CD4-positive, alpha-beta T cell (primary cell): ENCODE data around the gene LSAMP. TPM values are rescaled to one million over a fixed set of nuclear protein-coding genes. Genes with fewer than 3 reads are reported as not detected.

ENCODE experiments used
- ATAC-seq: fragments of 200-7000 bp; cut with Tn5 transposase; one replicate; pipeline ENCODE4 v1.10.0; 2022; ENCODE audit warnings: mild to moderate bottlenecking; ENCODE audit not compliant: poor library complexity
- CTCF ChIA-PET: fragments of 350-600 bp; sonication (Branson Sonifier 250); formaldehyde crosslinking; loops from one replicate; lab custom pipeline; 2021; ENCODE audit warnings: antibody characterized with exemption, inconsistent platforms; lab: Charles Lee
- POLR2A ChIA-PET: fragments of 350-600 bp; sonication (Branson Sonifier 250); formaldehyde crosslinking; loops from one replicate; lab custom pipeline; 2021; ENCODE audit warnings: antibody characterized with exemption, inconsistent platforms; lab: Charles Lee
- DNase-seq, 14 experiments: peaks; one replicate each; pipeline ENCODE4 v3.0.0-alpha.2; 2013 to 2020; ENCODE audit warnings: mixed read lengths in 2 of 14
- H3K27ac ChIP-seq, 2 donors: one replicate each; pipeline versions ENCODE4 v1.5.1 to v1.7.0; 2013; ENCODE audit warnings: low read length in 2 of 2, low read depth in 1 of 2, mild to moderate bottlenecking in 1 of 2
- H3K27me3 ChIP-seq, 2 experiments: 1 replicate in 1 of 2; 2 replicates in 1 of 2; pipeline versions ENCODE4 v1.6.1 to v1.7.0; 2013; ENCODE audit warnings: low read length in 2 of 2, control low read depth in 1 of 2, mild to moderate bottlenecking in 1 of 2, moderate library complexity in 1 of 2; ENCODE audit not compliant: insufficient read depth in 2 of 2, control insufficient read depth in 1 of 2
- H3K36me3 ChIP-seq: one replicate; pipeline ENCODE4 v1.6.1; 2013; ENCODE audit warnings: low read length, control low read depth; ENCODE audit not compliant: insufficient read depth
- H3K4me1 ChIP-seq: one replicate; pipeline ENCODE4 v1.6.1; 2013; ENCODE audit warnings: low read length, control low read depth; ENCODE audit not compliant: insufficient read depth
- H3K4me3 ChIP-seq: one replicate; pipeline ENCODE4 v1.5.1; 2013; ENCODE audit warnings: mild to moderate bottlenecking, low read length, moderate library complexity
- H3K9me3 ChIP-seq, 2 experiments: 1 replicate in 1 of 2; 2 replicates in 1 of 2; pipeline versions ENCODE4 v1.6.1 to v1.7.0; 2013; ENCODE audit warnings: low read length in 2 of 2, mild to moderate bottlenecking in 2 of 2, control low read depth in 1 of 2, moderate library complexity in 1 of 2; ENCODE audit not compliant: control insufficient read depth in 1 of 2, insufficient read depth in 1 of 2
- H3K27ac Mint-ChIP-seq: one replicate; pipeline ENCODE4 v1.8.0; 2020; ENCODE audit warnings: mixed read lengths
- H3K27me3 Mint-ChIP-seq: one replicate; pipeline ENCODE4 v1.8.0; 2021; ENCODE audit warnings: mixed read lengths
- H3K36me3 Mint-ChIP-seq: one replicate; pipeline ENCODE4 v1.8.0; 2021; ENCODE audit warnings: low read depth, mixed read lengths
- H3K4me1 Mint-ChIP-seq: one replicate; pipeline ENCODE4 v1.8.0; 2021; ENCODE audit warnings: low read depth, mixed read lengths
- H3K4me3 Mint-ChIP-seq: one replicate; pipeline ENCODE4 v1.8.0; 2020; ENCODE audit warnings: mild to moderate bottlenecking, mixed read lengths
- H3K9me3 Mint-ChIP-seq: one replicate; pipeline ENCODE4 v1.8.0; 2020; ENCODE audit warnings: mixed read lengths
- intact Hi-C, 2 experiments: fragments of 100-400 bp; cut with DNase I in 1 of 2; cut with micrococcal nuclease in 1 of 2; formaldehyde crosslinking; loops; one replicate each; pipeline versions ENCODE4 v1.15.1 to v1.9.0; 2023 to 2025; cut with DNase I, micrococcal nuclease
- polyA plus RNA-seq, 2 donors: library from polyadenylated mRNA; unstranded; fragments of 120-200 nt; gene quantifications; one replicate each; pipeline ENCODE4 v1.2.1, GENCODE V29; 2013
- total RNA-seq, 174 experiments: library from RNA in 2 of 174; stranded (reverse) in 2 of 174; gene quantifications; one replicate each; pipeline ENCODE4 v1.2.3 and lab custom pipeline; 2021 to 2026
- TF ChIP-seq, protein P1 (sequence below): fragments of 200-600 bp; IDR thresholded peaks from one replicate; pipeline ENCODE4 v1.8.0; 2022; ENCODE audit warnings: antibody characterized with exemption, mild to moderate bottlenecking

The LSAMP gene
- total RNA-seq = not detected
- not detected for polyA plus RNA-seq (2013, experiment 1 of 2)
- 0.22 TPM for polyA plus RNA-seq (2013, experiment 2 of 2)
- 0 to 0.32 (median 0) reads per million in 172 experiments for total RNA-seq (lab: John Stamatoyannopoulos, UW)

GRCh38 chr3:116445311-116445841 lies at the start of gene LSAMP:
Gene LSAMP, minus strand, starts transcription at chr3:116445487.
- H3K27ac Mint-ChIP-seq = no peak within 1 kb of the TSS
- Histone ChIP-seq H3K36me3 (no peaks in the 10 kb centered on the region), H3K27me3 (no peaks in the 10 kb centered on the region), H3K4me3 (no peak within 1 kb of the TSS), H3K27ac (no peak within 1 kb of the TSS), H3K9me3 (peaks cover 0 to 15% of the 10 kb centered on the region in 2 experiments), H3K4me1 (no peaks in the 10 kb centered on the region)
- no peak within 1 kb of the TSS for H3K4me3 Mint-ChIP-seq
- peaks cover 20% of the 10 kb centered on the region for H3K27me3 Mint-ChIP-seq
- no peak for DNase-seq
- H3K4me1 Mint-ChIP-seq = no peaks in the 10 kb centered on the region
- H3K36me3 Mint-ChIP-seq = no peaks in the 10 kb centered on the region
- H3K9me3 Mint-ChIP-seq = no peaks in the 10 kb centered on the region
- CTCF ChIA-PET = no interaction called here
- POLR2A ChIA-PET = no interaction called here
- no peak for ATAC-seq
- intact Hi-C loops = no loop called here
- TF ChIP-seq, protein P1, sequence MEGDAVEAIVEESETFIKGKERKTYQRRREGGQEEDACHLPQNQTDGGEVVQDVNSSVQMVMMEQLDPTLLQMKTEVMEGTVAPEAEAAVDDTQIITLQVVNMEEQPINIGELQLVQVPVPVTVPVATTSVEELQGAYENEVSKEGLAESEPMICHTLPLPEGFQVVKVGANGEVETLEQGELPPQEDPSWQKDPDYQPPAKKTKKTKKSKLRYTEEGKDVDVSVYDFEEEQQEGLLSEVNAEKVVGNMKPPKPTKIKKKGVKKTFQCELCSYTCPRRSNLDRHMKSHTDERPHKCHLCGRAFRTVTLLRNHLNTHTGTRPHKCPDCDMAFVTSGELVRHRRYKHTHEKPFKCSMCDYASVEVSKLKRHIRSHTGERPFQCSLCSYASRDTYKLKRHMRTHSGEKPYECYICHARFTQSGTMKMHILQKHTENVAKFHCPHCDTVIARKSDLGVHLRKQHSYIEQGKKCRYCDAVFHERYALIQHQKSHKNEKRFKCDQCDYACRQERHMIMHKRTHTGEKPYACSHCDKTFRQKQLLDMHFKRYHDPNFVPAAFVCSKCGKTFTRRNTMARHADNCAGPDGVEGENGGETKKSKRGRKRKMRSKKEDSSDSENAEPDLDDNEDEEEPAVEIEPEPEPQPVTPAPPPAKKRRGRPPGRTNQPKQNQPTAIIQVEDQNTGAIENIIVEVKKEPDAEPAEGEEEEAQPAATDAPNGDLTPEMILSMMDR = no peak

DNA sequence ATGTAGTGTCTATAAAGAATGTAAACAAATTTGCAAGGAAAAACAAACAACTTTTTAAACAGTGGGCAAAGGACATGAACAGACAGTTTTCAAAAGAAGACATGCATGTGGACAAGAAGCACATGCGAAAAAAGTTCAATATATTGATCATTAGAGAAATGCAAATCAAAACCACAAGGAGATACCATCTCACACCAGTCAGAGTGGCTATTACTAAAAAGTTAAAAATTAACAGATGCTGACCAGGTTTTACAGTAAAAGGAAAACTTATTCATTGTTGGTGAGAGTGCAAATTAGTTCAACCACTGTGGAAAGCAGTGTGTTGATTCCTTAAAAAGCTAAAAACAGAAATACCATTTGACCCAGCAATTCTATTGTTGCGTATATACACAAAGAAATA lies 47.1 kb upstream of the LSAMP start:
- H3K4me1 ChIP-seq = no peaks in the 10 kb centered on the region
- H3K27ac ChIP-seq = no peak overlapping the region
- H3K27me3 ChIP-seq = no peaks in the 10 kb centered on the region
- intact Hi-C loops = no loop called here
- H3K9me3 ChIP-seq = peaks cover 0 to 7% of the 10 kb centered on the region in 2 experiments
- Mint-ChIP-seq H3K4me3 (no peak overlapping the region), H3K36me3 (no peaks in the 10 kb centered on the region), H3K9me3 (peaks cover 22% of the 10 kb centered on the region), H3K27ac (no peak overlapping the region), H3K27me3 (no peaks in the 10 kb centered on the region), H3K4me1 (no peaks in the 10 kb centered on the region)
- ChIA-PET CTCF (no interaction called here), POLR2A (no interaction called here)
- TF ChIP-seq, protein P1 = no peak
- no peaks in the 10 kb centered on the region for H3K36me3 ChIP-seq
- DNase-seq = no peak
- H3K4me3 ChIP-seq = no peak overlapping the region
- no peak for ATAC-seq

DNA sequence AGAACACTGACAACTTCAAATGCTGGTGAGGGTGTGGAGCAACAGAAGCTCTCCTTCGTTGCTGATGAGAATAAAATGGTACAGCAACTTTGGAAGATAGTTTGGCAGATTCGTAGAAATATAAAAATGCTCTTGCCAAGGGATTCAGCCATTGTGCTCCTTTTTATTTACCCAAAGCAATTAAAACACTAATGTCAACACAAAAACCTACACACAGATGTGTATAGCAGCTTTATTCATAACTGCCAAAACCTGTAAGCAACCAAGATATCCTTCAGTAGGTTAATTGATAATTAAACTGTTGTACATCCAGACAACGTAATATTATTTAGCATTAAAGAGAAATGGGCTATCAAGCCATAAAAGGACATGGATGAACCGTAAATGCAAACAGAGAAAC lies 37.8 kb upstream of the LSAMP start:
- POLR2A ChIA-PET = no interaction called here
- DNase-seq (no peak), ATAC-seq (no peak)
- TF ChIP-seq, protein P1 = no peak
- no peaks in the 10 kb centered on the region for H3K4me1 ChIP-seq
- Mint-ChIP-seq H3K36me3 (no peaks in the 10 kb centered on the region), H3K4me3 (no peak overlapping the region), H3K27me3 (no peaks in the 10 kb centered on the region), H3K4me1 (no peaks in the 10 kb centered on the region), H3K27ac (no peak overlapping the region), H3K9me3 (peaks cover 6% of the 10 kb centered on the region)
- no peak overlapping the region for H3K27ac ChIP-seq
- H3K36me3 ChIP-seq = no peaks in the 10 kb centered on the region
- no peak overlapping the region for H3K4me3 ChIP-seq
- intact Hi-C loops = no loop called here
- H3K27me3 ChIP-seq = no peaks in the 10 kb centered on the region
- CTCF ChIA-PET = no interaction called here
- H3K9me3 ChIP-seq = peaks cover 18 to 26% of the 10 kb centered on the region in 2 experiments
